ENCODE results near the gene ZMYM3. TPM values are rescaled to one million over a fixed set of nuclear protein-coding genes. Genes with fewer than 3 reads are reported as not detected.

ZMYM3 gene
- total RNA-seq, 4 donors from 2014 or later: 5.7 to 10.9 (median 8.3) TPM

DNA sequence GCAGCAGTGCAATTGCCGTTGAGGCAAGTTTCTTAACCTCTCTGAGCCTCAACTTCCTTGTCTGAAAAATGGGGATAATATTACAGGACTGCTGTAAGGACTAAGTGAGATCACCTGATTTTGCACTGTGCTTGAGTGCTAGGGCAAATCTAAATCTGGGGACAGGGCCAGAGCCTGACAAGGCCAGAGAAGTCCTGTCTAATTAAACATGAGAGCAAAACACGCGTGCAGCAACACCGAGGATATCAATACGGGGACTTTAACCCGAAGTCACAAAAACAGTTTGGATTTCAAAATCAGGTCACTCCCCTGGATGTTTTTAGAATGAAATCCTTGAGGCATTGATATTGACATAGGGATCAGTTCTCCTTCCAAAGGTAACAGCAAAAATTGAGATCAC is 36.6 kb downstream of the ZMYM3 start:
- Histone ChIP-seq H3K27me3 (no peaks in the 10 kb centered on the region), H3K4me1 (peaks cover 0 to 3% (median 0%) of the 10 kb centered on the region in 3 donors), H3K9me3 (no peaks in the 10 kb centered on the region), H3K36me3 (no peaks in the 10 kb centered on the region), H3K4me3 (no peak overlapping the region), H3K27ac (no peak overlapping the region)
- intact Hi-C loops (cut with DNase I): no loop called here
- WGBS, 2 donors: 74 to 85% methylated on average over 6 of the region's 6 CpGs
- no peak for TF ChIP-seq POLR2A (IDR thresholded peaks at IDR 0.05)
- TF ChIP-seq, protein P1, sequence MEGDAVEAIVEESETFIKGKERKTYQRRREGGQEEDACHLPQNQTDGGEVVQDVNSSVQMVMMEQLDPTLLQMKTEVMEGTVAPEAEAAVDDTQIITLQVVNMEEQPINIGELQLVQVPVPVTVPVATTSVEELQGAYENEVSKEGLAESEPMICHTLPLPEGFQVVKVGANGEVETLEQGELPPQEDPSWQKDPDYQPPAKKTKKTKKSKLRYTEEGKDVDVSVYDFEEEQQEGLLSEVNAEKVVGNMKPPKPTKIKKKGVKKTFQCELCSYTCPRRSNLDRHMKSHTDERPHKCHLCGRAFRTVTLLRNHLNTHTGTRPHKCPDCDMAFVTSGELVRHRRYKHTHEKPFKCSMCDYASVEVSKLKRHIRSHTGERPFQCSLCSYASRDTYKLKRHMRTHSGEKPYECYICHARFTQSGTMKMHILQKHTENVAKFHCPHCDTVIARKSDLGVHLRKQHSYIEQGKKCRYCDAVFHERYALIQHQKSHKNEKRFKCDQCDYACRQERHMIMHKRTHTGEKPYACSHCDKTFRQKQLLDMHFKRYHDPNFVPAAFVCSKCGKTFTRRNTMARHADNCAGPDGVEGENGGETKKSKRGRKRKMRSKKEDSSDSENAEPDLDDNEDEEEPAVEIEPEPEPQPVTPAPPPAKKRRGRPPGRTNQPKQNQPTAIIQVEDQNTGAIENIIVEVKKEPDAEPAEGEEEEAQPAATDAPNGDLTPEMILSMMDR (IDR thresholded peaks at IDR 0.05): no peak
- DNase-seq: no peak

DNA sequence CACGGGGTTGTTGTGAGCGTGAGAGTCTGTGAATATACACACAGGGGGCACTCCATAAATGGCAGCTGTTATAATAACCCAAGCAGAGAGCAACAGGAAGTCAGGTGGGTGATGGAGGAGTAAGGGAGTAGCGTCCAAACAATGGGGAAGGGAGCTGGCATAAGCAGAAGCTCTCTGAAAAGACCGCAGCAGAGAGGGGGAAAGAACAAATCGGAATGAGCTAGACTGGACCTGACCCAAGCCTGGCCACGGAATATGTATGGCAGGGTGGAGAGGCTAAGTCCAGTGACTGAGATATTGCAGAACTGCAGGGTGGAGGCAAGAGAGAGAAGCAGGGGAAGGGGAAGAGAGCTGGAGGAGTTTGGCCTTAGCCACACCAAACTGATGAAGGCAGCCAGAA is 37.5 kb downstream of the ZMYM3 start:
- Histone ChIP-seq H3K36me3 (no peaks in the 10 kb centered on the region), H3K27me3 (no peaks in the 10 kb centered on the region), H3K9me3 (no peaks in the 10 kb centered on the region), H3K27ac (no peak overlapping the region), H3K4me1 (peaks cover 0 to 4% (median 0%) of the 10 kb centered on the region in 3 donors), H3K4me3 (no peak overlapping the region)
- WGBS, 2 donors: 20 to 38% methylated on average over 6 of the region's 6 CpGs
- intact Hi-C loops (cut with DNase I): no loop called here
- DNase-seq: no peak
- no peak for TF ChIP-seq POLR2A (IDR thresholded peaks at IDR 0.05)
- TF ChIP-seq, protein P1 (IDR thresholded peaks at IDR 0.05): no peak

GRCh38 chrX:71215338-71215912 is 38.5 kb downstream of the ZMYM3 start:
- no peak overlapping the region for H3K27ac ChIP-seq
- intact Hi-C loops (cut with DNase I): no loop called here
- no peak for DNase-seq
- no peak overlapping the region for H3K4me3 ChIP-seq
- peaks cover 0 to 4% (median 0%) of the 10 kb centered on the region in 3 donors for H3K4me1 ChIP-seq
- H3K36me3 ChIP-seq: no peaks in the 10 kb centered on the region
- WGBS, 2 donors: 50 to 72% methylated on average over 2 to 10 of the region's 10 CpGs
- no peaks in the 10 kb centered on the region for H3K9me3 ChIP-seq
- TF ChIP-seq, protein P1 (IDR thresholded peaks at IDR 0.05): no peak
- TF ChIP-seq POLR2A (IDR thresholded peaks at IDR 0.05): no peak
- H3K27me3 ChIP-seq: no peaks in the 10 kb centered on the region

- DNase-seq: no peak
- Histone ChIP-seq H3K27ac (no peak overlapping the region), H3K4me3 (no peak overlapping the region), H3K36me3 (no peaks in the 10 kb centered on the region), H3K27me3 (no peaks in the 10 kb centered on the region), H3K4me1 (peaks cover 0 to 4% (median 0%) of the 10 kb centered on the region in 3 donors), H3K9me3 (no peaks in the 10 kb centered on the region)
- TF ChIP-seq, protein P1 (IDR thresholded peaks at IDR 0.05): no peak
- TF ChIP-seq POLR2A (IDR thresholded peaks at IDR 0.05): no peak
- 83% methylated on average over 2 of the region's 5 CpGs; no CpG with 5 or more reads in 1 of the 2 donors for WGBS, 2 donors
- intact Hi-C loops (cut with DNase I): no loop called here
Observed at GRCh38 chrX:71214604-71215337, 39.2 kb downstream of the ZMYM3 start.

- TF ChIP-seq, protein P1 (IDR thresholded peaks at IDR 0.05): no peak
- no peak for TF ChIP-seq POLR2A (IDR thresholded peaks at IDR 0.05)
- 42% methylated on average over 1 of the region's 1 CpG; no CpG with 5 or more reads in 1 of the 2 donors for WGBS, 2 donors
- H3K27me3 ChIP-seq: no peaks in the 10 kb centered on the region
Observed at GRCh38 chrX:71214152-71214551, 39.8 kb downstream of the ZMYM3 start.

More at GRCh38 chrX:71214152-71214551, 39.8 kb downstream of the ZMYM3 start:
- intact Hi-C loops (cut with DNase I): no loop called here
- Histone ChIP-seq H3K36me3 (no peaks in the 10 kb centered on the region), H3K4me1 (peaks cover 0 to 4% (median 0%) of the 10 kb centered on the region in 3 donors), H3K9me3 (no peaks in the 10 kb centered on the region), H3K27ac (no peak overlapping the region), H3K4me3 (no peak overlapping the region)
- no peak for DNase-seq
